RPMI8226 (cell line): ENCODE measurements around the gene HASPIN.

ENCODE experiments used
- DNase-seq: peaks from one replicate; pipeline ENCODE4 v3.0.0-alpha.2; 2015

HASPIN gene

DNA sequence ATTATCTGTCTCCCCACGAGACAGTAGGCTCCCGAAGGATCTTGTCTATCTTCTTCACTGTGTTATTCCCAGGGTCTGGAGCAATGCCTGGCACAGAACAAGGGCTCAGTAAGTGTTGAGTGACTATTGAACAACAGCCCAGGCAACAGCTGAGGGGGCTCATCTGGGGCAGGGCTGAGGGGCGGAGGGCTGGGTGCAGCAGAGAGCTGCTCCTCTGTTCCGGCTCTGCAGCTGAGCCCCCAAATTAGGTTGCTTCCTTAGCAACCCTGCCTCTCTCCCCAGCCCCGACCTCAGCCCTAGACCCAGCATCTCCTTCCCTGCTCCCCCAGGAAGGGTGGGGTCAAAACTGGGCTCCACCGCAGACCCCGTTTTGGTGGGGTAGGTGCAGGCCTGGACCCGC is 45.1 kb downstream of the HASPIN start:
- DNase-seq, result no peak

DNA sequence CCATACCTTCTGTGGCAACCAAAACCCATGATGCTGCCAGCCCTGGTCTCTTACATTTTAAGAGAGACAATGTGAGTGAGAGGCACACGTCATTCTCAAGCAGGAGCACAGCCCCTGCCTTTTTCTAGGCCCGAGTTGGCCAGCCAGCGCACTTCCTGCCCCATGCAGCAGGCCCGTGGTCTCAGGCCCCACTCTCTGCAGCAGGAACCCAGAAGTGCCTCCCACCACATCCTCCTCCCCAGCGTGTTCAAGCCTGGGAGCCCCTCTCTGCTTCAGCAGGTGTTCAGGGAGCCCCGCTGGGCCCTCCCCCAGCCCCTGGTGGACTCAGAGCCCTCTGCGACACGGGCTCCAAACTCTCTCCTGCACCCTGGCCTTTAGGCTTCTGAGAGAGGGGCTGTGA is 46.8 kb downstream of the HASPIN start:
- DNase-seq, result no peak

DNA sequence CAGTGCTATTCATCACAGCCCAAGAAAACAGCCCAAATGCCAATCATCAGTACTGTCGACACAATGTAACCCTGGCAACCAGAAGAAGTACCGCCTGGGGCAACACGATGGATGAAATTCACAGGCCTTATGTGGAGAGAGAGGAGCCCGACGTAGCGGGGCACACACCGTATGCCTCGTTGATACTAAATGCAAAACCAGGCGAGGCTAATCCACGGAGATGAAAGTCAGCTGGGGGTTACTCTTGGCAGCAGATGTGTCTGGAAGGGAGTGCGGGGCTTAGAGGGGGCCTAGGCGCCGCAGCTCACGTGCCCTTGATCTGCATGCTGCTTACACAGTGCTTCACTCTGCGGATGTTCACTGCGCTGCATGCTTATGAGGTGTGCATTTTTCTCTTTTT is 47.4 kb downstream of the HASPIN start:
- no peak for DNase-seq

DNA sequence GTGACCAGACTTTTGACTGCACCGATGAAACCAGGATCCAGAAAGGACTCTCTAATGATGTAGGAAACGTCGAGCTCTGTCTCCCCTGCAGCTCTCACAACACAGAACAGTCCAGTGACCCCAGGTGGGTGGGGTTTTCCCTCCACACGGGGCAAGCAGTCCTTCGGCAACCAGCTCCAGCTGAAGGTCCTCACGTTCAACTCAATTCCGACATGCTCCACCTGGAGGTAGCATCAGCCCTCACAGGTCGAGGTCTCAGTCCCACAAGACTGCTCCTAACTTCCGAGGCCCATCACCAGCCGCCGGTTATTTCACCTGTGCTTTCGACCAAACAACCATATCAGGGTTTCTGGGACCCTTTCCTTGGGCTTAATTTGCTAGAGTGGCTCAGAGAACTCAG is 49.1 kb downstream of the HASPIN start:
- peak; percentile 22 for DNase-seq

DNA sequence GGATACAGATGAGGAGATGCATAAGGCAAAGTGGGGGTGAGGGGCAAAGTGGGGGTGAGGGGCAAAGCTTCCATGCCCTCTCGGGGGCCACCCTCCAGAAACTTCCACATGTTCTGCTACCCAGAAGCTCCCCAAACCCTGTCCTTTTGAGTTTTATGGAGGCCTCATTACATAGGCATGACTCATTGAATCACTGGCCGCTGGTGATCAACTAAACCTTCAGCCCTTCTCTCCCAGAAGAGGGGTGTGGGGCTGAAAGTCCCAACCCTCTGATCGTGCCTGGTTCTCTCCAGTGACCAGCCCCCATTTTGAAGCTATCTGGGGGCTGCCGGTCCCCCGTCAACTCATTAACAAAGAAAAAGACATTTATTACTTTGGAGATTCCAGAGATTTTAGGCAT is 49.8 kb downstream of the HASPIN start:
- no peak for DNase-seq

DNA sequence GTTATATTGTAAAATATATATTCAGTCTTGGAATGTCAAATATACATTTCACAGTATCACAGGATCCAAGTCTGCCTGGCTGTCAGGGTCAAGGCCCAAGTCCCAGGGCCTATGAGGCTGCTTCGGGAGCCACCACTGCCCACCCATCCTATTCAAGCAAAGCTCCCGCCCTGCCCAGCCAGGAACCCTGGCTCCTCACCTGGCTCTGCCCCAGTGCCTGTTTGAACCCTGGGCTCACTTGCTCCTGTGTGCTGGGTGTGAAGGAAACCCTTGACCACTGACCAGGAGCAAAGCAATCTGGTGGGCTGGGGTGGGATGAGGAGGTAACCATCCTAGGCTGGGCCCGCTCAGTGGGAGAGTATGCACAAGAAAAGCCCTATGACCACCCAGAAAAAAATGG is 50.3 kb downstream of the HASPIN start:
- no peak for DNase-seq
